ENCODE results near the gene SLC25A48. TPM values are rescaled to one million over a fixed set of nuclear protein-coding genes. Genes with fewer than 3 reads are reported as not detected.

SLC25A48 gene
- total RNA-seq, 1 donor = not detected

DNA sequence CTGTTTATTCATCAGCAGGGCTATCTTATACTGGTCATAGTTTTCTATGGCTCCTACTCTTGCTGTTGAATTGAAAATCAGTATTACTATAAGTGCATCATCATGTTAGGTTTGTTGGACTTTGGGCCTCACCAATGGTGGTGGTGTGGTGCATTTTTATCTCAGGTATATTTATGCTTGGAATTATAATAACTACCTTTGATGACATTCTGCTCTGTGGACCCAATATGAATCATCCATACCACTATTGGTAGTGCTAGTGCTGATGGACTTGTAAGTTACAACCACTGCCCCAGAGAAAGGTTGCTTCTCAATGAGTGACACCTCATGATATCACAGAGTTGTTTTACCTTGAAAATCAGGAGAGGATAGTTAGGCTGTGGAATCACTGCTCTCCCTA lies 33.1 kb downstream of the SLC25A48 start:
- no peak overlapping the region for H3K27ac ChIP-seq (ENCODE audit: low read depth, low read length)
- H4K20me1 ChIP-seq (ENCODE audit: insufficient read depth, low read length) = no peaks in the 10 kb centered on the region
- no peak overlapping the region for H3K4me2 ChIP-seq (ENCODE audit: insufficient read depth, low read length)
- no peaks in the 10 kb centered on the region for H3K4me1 ChIP-seq (ENCODE audit: insufficient read depth, low read length)
- no peaks in the 10 kb centered on the region for H3K27me3 ChIP-seq (ENCODE audit: insufficient read depth, low read length)
- H3K9me3 ChIP-seq (ENCODE audit: low read depth, low read length) = no peaks in the 10 kb centered on the region
- H3K36me3 ChIP-seq (ENCODE audit: insufficient read depth, low read length) = no peaks in the 10 kb centered on the region
- DNase-seq (ENCODE audit: insufficient read length, low spot score, missing footprints) = no peak
- H2AFZ ChIP-seq (ENCODE audit: low read length) = no peak overlapping the region
- H3K4me3 ChIP-seq (ENCODE audit: insufficient read depth, low read length) = no peak overlapping the region
- no peaks in the 10 kb centered on the region for H3K79me2 ChIP-seq (ENCODE audit: insufficient read depth, low read length)
- TF ChIP-seq, protein P1, sequence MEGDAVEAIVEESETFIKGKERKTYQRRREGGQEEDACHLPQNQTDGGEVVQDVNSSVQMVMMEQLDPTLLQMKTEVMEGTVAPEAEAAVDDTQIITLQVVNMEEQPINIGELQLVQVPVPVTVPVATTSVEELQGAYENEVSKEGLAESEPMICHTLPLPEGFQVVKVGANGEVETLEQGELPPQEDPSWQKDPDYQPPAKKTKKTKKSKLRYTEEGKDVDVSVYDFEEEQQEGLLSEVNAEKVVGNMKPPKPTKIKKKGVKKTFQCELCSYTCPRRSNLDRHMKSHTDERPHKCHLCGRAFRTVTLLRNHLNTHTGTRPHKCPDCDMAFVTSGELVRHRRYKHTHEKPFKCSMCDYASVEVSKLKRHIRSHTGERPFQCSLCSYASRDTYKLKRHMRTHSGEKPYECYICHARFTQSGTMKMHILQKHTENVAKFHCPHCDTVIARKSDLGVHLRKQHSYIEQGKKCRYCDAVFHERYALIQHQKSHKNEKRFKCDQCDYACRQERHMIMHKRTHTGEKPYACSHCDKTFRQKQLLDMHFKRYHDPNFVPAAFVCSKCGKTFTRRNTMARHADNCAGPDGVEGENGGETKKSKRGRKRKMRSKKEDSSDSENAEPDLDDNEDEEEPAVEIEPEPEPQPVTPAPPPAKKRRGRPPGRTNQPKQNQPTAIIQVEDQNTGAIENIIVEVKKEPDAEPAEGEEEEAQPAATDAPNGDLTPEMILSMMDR (IDR thresholded peaks at IDR 0.05; ENCODE audit: extremely low read depth, low read depth, low read length) = no peak

DNA sequence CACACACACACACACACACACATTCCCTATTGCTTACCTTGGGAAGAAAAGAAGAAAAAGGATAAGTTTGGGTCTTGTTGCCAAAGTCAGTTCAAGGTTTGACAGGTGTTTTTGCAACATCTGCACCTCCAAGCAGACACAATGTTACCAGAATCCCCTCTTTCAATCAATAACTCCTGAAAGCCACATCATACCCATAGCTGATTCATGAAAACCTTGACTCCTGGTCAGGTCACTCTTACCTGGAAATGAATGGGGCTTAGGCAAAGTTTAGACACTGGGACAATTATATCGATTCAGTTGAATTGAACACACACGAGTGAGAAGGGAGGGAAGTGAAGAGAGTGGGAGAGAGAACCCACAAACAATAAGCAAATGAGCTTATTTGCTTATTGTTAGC lies 34.2 kb downstream of the SLC25A48 start:
- H3K36me3 ChIP-seq (ENCODE audit: insufficient read depth, low read length) = no peaks in the 10 kb centered on the region
- no peaks in the 10 kb centered on the region for H3K27me3 ChIP-seq (ENCODE audit: insufficient read depth, low read length)
- H2AFZ ChIP-seq (ENCODE audit: low read length) = no peak overlapping the region

DNA sequence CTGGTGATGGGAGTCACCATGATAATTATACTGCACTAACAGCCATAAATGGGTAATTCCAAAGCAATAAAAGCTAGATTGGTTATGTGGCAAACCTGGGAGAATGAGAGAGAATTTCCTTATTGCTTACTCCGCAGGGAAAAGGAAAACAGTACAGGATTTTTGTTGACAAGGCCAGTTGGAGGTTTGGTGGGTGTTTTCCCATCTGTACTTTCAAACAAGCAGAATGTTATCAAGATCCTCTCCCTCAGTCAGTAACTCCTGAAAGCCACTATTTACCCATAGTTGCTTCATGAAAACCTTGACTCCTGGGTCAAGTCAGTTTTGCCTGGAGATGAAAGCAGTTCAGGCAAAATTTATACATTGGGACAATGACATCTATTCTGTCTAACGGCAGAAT lies 34.8 kb downstream of the SLC25A48 start:
- Histone ChIP-seq H3K4me2 (ENCODE audit: insufficient read depth, low read length) (no peak overlapping the region), H2AFZ (ENCODE audit: low read length) (no peak overlapping the region)

More for the DNA sequence above, 34.2 kb downstream of the SLC25A48 start:
- Histone ChIP-seq H4K20me1 (ENCODE audit: insufficient read depth, low read length) (no peaks in the 10 kb centered on the region), H3K27ac (ENCODE audit: low read depth, low read length) (no peak overlapping the region), H3K4me1 (ENCODE audit: insufficient read depth, low read length) (no peaks in the 10 kb centered on the region), H3K4me3 (ENCODE audit: insufficient read depth, low read length) (no peak overlapping the region), H3K9me3 (ENCODE audit: low read depth, low read length) (no peaks in the 10 kb centered on the region), H3K4me2 (ENCODE audit: insufficient read depth, low read length) (no peak overlapping the region), H3K79me2 (ENCODE audit: insufficient read depth, low read length) (no peaks in the 10 kb centered on the region)
- TF ChIP-seq, protein P1 (IDR thresholded peaks at IDR 0.05; ENCODE audit: extremely low read depth, low read depth, low read length) = no peak
- no peak for DNase-seq (ENCODE audit: insufficient read length, low spot score, missing footprints)

DNA sequence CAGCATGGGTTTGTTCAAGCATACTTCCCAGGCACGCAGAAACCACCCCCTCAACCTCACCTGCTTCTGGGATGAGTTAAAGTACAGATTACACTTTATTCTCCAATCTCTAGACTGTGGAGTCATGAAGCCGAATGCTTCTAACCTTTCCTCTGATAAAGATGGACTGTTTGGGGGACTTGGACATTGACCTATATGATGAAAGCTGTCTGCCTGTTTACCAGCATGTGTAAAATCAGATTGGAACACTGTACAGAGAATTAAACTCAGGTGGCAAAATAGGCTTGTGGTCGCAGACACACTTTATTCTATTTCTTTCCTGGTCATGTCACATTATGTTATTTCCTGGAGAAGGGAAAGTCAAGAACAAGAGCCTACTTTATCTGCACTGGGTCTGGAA lies 35.5 kb downstream of the SLC25A48 start:
- H3K79me2 ChIP-seq (ENCODE audit: insufficient read depth, low read length) = no peaks in the 10 kb centered on the region
- TF ChIP-seq, protein P1 (IDR thresholded peaks at IDR 0.05; ENCODE audit: extremely low read depth, low read depth, low read length) = no peak
- no peaks in the 10 kb centered on the region for H3K9me3 ChIP-seq (ENCODE audit: low read depth, low read length)
- DNase-seq (ENCODE audit: insufficient read length, low spot score, missing footprints) = peak; percentile 44
- no peak overlapping the region for H3K4me2 ChIP-seq (ENCODE audit: insufficient read depth, low read length)
- H3K4me3 ChIP-seq (ENCODE audit: insufficient read depth, low read length) = no peak overlapping the region
- H3K36me3 ChIP-seq (ENCODE audit: insufficient read depth, low read length) = no peaks in the 10 kb centered on the region
- no peaks in the 10 kb centered on the region for H3K4me1 ChIP-seq (ENCODE audit: insufficient read depth, low read length)
- H2AFZ ChIP-seq (ENCODE audit: low read length) = no peak overlapping the region
- H4K20me1 ChIP-seq (ENCODE audit: insufficient read depth, low read length) = no peaks in the 10 kb centered on the region
- no peaks in the 10 kb centered on the region for H3K27me3 ChIP-seq (ENCODE audit: insufficient read depth, low read length)
- no peak overlapping the region for H3K27ac ChIP-seq (ENCODE audit: low read depth, low read length)

More for the DNA sequence above, 34.8 kb downstream of the SLC25A48 start:
- H3K36me3 ChIP-seq (ENCODE audit: insufficient read depth, low read length) = no peaks in the 10 kb centered on the region
- TF ChIP-seq, protein P1 (IDR thresholded peaks at IDR 0.05; ENCODE audit: extremely low read depth, low read depth, low read length) = no peak
- H4K20me1 ChIP-seq (ENCODE audit: insufficient read depth, low read length) = no peaks in the 10 kb centered on the region
- no peaks in the 10 kb centered on the region for H3K9me3 ChIP-seq (ENCODE audit: low read depth, low read length)
- H3K27me3 ChIP-seq (ENCODE audit: insufficient read depth, low read length) = no peaks in the 10 kb centered on the region
- H3K79me2 ChIP-seq (ENCODE audit: insufficient read depth, low read length) = no peaks in the 10 kb centered on the region
- H3K4me3 ChIP-seq (ENCODE audit: insufficient read depth, low read length) = no peak overlapping the region
- no peak overlapping the region for H3K27ac ChIP-seq (ENCODE audit: low read depth, low read length)
- no peaks in the 10 kb centered on the region for H3K4me1 ChIP-seq (ENCODE audit: insufficient read depth, low read length)
- DNase-seq (ENCODE audit: insufficient read length, low spot score, missing footprints) = peak; percentile 80
